MCF 10A (cell line): ENCODE data around the gene ID4. TPM values are rescaled to one million over a fixed set of nuclear protein-coding genes. Genes with fewer than 3 reads are reported as not detected.

Experiments
- BruUV-seq: library from RNA; stranded (reverse); fragments of 400-500 nt; replicated peaks from 2 replicates; lab custom pipeline; 2021; lab: Mats Ljungman, UMichigan
- CTCF ChIA-PET: fragments of 300-600 bp; sonication (Branson Sonifier 250); formaldehyde crosslinking; extraction: SDS; loops from one replicate; lab custom pipeline; 2021; ENCODE audit warnings: antibody characterized with exemption, inconsistent platforms; lab: Yijun Ruan, JAX
- POLR2A ChIA-PET: fragments of 300-600, 350-650 bp; sonication (Branson Sonifier 250); formaldehyde crosslinking; extraction: SDS; loops from one replicate; lab custom pipeline; 2020; ENCODE audit warnings: antibody characterized with exemption, inconsistent platforms; lab: Yijun Ruan, JAX
- DNase-seq: peaks from one replicate; pipeline ENCODE4 v3.0.0-alpha.2; 2018; ENCODE audit not compliant: unreplicated experiment
- H3K27ac Mint-ChIP-seq: one replicate; pipeline ENCODE4 v1.8.0; 2022; ENCODE audit warnings: mild to moderate bottlenecking, low read depth, mixed read lengths; ENCODE audit not compliant: unreplicated experiment
- H3K27me3 Mint-ChIP-seq: one replicate; pipeline ENCODE4 v1.8.0; 2022; ENCODE audit warnings: mixed read lengths; ENCODE audit not compliant: insufficient read depth, unreplicated experiment
- H3K36me3 Mint-ChIP-seq: one replicate; pipeline ENCODE4 v1.8.0; 2022; ENCODE audit warnings: mild to moderate bottlenecking, moderate library complexity, mixed read lengths; ENCODE audit not compliant: insufficient read depth, unreplicated experiment
- H3K4me1 Mint-ChIP-seq: one replicate; pipeline ENCODE4 v1.8.0; 2022; ENCODE audit warnings: mixed read lengths; ENCODE audit not compliant: insufficient read depth, unreplicated experiment
- H3K4me3 Mint-ChIP-seq: one replicate; pipeline ENCODE4 v1.8.0; 2022; ENCODE audit warnings: mild to moderate bottlenecking, moderate library complexity, mixed read lengths; ENCODE audit not compliant: unreplicated experiment
- H3K9me3 Mint-ChIP-seq: one replicate; pipeline ENCODE4 v1.8.0; 2022; ENCODE audit warnings: mixed read lengths; ENCODE audit not compliant: unreplicated experiment
- CTCF ChIP-seq: fragments of 200-600 bp; IDR thresholded peaks from one replicate; pipeline ENCODE4 v1.8.0; 2022; ENCODE audit warnings: antibody characterized with exemption, mild to moderate bottlenecking; ENCODE audit not compliant: unreplicated experiment
- intact Hi-C: fragments of 100-400 bp; cut with micrococcal nuclease; formaldehyde crosslinking; loops from 2 replicates; pipeline ENCODE4 v1.14.1; 2022
- total RNA-seq: library from RNA; stranded (reverse); gene quantifications from 2 replicates; pipeline ENCODE4 v1.2.3, GENCODE V29; 2022

The ID4 gene
- total RNA-seq, 1 experiment from 2014 or later = not detected

- Mint-ChIP-seq H3K27me3 (peaks cover 30% of the 10 kb centered on the region), H3K27ac (no peak overlapping the region), H3K4me3 (no peak overlapping the region), H3K4me1 (peaks cover 4% of the 10 kb centered on the region), H3K36me3 (no peaks in the 10 kb centered on the region), H3K9me3 (no peaks in the 10 kb centered on the region)
- intact Hi-C loops = no loop called here
- ChIA-PET POLR2A (no interaction called here), CTCF (interaction anchor here (0.6 to 2.6 kb wide), 5 partner anchors 12 to 851 kb away, joined by 3 to 9 read pairs (median 4); no protein-coding TSS in a partner anchor)
- BruUV-seq = no TSS peak
- no peak for TF ChIP-seq CTCF
- no peak for DNase-seq
Measured at GRCh38 chr6:19848465-19849029, 11.4 kb downstream of the ID4 start.

DNA sequence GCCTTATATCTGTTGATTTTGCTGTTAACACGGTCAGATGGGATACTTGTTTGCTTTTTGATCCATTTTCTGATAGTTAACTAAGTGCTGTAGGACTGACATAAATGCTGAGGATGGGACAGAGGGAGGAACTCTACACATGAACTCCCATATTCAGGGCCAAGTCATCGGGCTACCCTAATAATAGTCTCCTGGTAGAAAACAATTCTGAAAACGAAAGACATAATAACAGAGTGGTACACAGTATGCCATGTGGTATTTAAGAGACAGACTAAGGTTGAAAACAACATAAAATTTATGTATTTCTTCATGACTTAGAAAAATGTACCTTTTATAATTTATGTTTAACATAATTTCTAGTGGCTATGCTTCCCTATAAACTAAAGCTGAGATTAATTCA lies 12.0 kb downstream of the ID4 start:
- H3K27ac Mint-ChIP-seq = no peak overlapping the region
- ChIA-PET POLR2A (no interaction called here), CTCF (interaction anchor here (0.6 to 2.6 kb wide), 6 partner anchors 207 to 1099 kb away, joined by 3 to 9 read pairs (median 5); no protein-coding TSS in a partner anchor)
- intact Hi-C loops = no loop called here
- no peaks in the 10 kb centered on the region for H3K9me3 Mint-ChIP-seq
- no peaks in the 10 kb centered on the region for H3K36me3 Mint-ChIP-seq
- H3K4me1 Mint-ChIP-seq = peaks cover 4% of the 10 kb centered on the region
- TF ChIP-seq CTCF = no peak
- DNase-seq = no peak
- H3K4me3 Mint-ChIP-seq = no peak overlapping the region
- H3K27me3 Mint-ChIP-seq = peaks cover 23% of the 10 kb centered on the region
- no TSS peak for BruUV-seq

- Mint-ChIP-seq H3K27me3 (peaks cover 18% of the 10 kb centered on the region), H3K27ac (no peak overlapping the region), H3K4me3 (no peak overlapping the region), H3K4me1 (peaks cover 4% of the 10 kb centered on the region), H3K9me3 (no peaks in the 10 kb centered on the region), H3K36me3 (no peaks in the 10 kb centered on the region)
- ChIA-PET CTCF (interaction anchor here (0.6 to 2.6 kb wide), 6 partner anchors 206 to 1100 kb away, joined by 3 to 9 read pairs (median 5); no protein-coding TSS in a partner anchor), POLR2A (no interaction called here)
- BruUV-seq = no TSS peak
- TF ChIP-seq CTCF = no peak
- no peak for DNase-seq
- intact Hi-C loops = loop anchor here (2.0 to 10.0 kb wide), 3 partner anchors 37 to 1252 kb away; no protein-coding TSS in a partner anchor
Measured at GRCh38 chr6:19849755-19850154, 12.6 kb downstream of the ID4 start.

DNA sequence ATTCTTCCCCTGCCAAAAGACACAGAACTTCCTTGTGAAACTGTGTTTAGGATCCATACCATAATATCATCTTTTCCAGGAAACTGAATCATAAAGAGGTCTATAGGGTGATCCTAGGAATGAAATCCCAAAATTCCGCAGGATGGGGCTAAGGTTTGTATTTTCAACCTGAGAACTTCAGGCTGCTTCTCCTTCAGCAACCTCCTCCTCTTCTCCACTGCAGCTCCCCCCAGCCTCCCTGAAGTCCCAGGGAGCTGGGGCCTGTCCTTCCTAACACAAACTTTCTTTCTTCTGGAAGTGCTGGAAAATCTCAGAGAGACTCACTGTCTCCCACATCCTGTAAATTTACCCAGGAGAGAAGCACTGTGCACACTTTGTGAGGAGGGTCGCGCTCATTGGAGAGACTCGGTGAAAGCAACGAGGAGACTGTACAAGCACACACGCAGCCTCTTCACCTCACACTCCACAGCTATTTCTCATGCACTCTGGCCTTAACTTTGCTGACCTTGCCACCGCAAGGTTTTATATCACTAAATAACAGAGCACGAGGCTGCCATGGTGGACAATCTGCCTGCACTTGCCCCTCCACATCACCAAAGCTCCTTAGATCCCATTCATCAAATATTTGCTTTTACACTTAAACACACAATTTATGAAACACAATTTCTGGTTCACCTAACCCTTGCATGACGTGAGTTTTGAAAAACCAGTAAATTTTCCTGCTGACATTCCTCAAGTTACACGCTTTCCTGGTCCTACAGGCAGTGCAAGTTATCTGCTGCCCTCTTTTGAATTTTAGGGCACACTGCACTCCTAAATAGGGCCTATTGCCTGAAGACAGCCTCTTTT lies 14.3 kb downstream of the ID4 start:
- ChIA-PET CTCF (interaction anchor here (0.5 to 4.0 kb wide), 29 partner anchors 9 to 1586 kb away, joined by 3 to 38 read pairs (median 4); no protein-coding TSS in a partner anchor), POLR2A (no interaction called here)
- intact Hi-C loops = loop anchor here (1.0 to 10.0 kb wide), 6 partner anchors 39 to 1254 kb away; no protein-coding TSS in a partner anchor
- peaks cover 10% of the 10 kb centered on the region for H3K27me3 Mint-ChIP-seq
- no TSS peak for BruUV-seq
- no peaks in the 10 kb centered on the region for H3K36me3 Mint-ChIP-seq
- no peak overlapping the region for H3K27ac Mint-ChIP-seq
- H3K4me1 Mint-ChIP-seq = peaks cover 4% of the 10 kb centered on the region
- TF ChIP-seq CTCF = peak; percentile 76
- no peaks in the 10 kb centered on the region for H3K9me3 Mint-ChIP-seq
- H3K4me3 Mint-ChIP-seq = no peak overlapping the region
- DNase-seq = peak; percentile 66
